Subcutaneous adipose tissue (tissue), 4 donors: ENCODE data around the gene GPC6. TPM values are rescaled to one million over a fixed set of nuclear protein-coding genes. Genes with fewer than 3 reads are reported as not detected.

ENCODE experiments used
- total RNA-seq, 4 donors: library from RNA; depleted of rRNA; stranded (reverse); fragments of >200 nt; gene quantifications; one replicate each; pipeline ENCODE4 v1.1.0, GENCODE V29; 2016
- TF ChIP-seq, protein P1 (sequence below): fragments of 450-650 bp; IDR thresholded peaks from one replicate; pipeline ENCODE4 v1.5.1; 2016; ENCODE audit warnings: low read depth, mild to moderate bottlenecking, control low read depth, antibody characterized with exemption, moderate library complexity

Gene GPC6
- total RNA-seq, 4 donors from 2014 or later: 16.2 to 30.6 (median 26.9) TPM

DNA sequence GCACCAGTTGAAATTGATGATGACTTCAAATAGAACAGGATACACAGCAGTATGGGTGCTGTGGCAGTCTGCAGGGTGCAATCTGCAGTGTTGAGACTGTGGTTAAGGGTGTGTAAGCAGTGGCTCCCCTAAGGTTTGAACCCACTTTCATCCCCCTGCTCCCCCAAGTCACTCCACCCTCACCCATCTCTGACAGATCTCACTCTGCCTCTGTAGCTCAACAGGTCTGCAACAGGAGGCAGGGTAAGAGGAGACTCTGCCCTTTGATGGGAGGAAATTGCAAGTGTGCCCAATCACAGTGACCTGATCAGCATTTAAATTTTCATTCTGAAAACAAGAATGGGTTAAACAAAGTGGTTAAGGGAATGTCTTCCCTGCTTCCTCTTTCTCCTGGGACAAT lies 1160.4 kb downstream of the GPC6 start:
- TF ChIP-seq, protein P1, sequence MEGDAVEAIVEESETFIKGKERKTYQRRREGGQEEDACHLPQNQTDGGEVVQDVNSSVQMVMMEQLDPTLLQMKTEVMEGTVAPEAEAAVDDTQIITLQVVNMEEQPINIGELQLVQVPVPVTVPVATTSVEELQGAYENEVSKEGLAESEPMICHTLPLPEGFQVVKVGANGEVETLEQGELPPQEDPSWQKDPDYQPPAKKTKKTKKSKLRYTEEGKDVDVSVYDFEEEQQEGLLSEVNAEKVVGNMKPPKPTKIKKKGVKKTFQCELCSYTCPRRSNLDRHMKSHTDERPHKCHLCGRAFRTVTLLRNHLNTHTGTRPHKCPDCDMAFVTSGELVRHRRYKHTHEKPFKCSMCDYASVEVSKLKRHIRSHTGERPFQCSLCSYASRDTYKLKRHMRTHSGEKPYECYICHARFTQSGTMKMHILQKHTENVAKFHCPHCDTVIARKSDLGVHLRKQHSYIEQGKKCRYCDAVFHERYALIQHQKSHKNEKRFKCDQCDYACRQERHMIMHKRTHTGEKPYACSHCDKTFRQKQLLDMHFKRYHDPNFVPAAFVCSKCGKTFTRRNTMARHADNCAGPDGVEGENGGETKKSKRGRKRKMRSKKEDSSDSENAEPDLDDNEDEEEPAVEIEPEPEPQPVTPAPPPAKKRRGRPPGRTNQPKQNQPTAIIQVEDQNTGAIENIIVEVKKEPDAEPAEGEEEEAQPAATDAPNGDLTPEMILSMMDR: no peak

DNA sequence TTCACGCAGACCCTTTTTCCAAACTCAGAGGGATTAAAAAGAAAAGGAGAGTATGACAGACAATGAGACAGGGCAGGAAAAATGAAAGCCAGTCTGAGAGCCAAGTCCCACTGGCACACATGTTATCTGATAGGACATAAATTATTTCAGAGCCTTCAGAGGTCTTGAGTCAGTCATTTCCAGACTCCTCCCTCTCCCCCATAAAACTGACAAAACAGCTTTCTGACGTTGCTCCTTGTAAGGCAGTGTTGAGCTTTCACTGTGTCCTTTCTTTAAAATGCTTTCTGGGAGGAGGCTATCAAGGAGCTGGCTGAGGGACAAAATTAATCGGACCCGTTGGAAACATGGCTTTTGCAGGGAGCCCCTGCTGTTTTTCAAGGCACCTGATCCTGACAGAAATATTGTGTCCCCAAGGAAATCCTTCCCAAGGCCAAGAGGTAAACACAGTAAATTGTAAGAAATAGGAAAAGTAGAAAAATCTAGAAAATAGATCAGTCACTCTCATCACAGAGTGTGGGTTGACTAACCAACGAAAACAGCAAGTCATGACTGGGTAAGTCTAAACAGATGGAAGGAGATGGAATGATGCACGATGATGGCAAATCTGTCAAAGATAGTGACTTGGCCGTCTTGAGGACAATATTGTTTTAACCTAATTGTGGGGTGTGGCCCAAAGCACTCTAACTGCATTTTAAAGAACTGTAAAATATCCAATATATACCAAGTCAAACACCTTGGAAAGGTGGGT lies 1163.2 kb downstream of the GPC6 start:
- TF ChIP-seq, protein P1: no peak

DNA sequence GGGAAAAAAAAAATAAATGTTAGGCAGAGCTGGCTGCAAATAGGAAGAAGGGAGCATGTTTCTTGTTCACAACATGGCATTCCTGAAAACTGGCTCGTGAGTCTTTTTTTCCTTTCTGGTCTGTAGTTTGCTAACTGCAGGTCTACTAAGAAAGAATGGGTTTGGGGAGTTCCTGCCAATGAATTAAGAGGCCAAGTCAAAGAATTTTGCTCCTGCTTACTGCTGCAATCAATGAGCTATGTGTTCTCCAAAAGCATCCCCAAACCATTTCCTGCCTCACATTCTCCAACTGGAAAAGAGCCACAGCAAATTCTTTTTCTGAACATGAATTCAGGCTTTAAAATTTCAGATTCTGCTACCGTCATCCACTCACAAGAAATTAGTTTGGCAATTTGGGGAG lies 1164.3 kb downstream of the GPC6 start:
- TF ChIP-seq, protein P1: no peak

DNA sequence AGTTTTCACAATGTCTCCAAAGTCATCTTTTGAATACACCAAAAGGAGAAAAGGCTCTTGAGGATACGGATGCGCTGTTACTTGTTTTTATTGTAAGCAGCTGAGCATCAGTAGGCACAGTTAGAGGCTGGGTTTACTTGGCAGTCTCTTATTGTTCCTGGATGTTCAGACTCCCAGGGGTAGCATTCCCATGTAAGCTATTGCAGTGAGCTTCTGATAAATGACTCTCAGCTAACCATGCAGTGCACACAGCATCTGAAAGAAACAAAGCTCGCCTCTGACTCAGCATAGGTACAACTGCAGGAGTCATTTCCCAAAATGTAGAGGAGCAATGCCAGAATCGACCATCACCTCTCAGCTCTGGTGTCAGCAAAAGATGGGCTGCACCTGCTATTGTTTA lies 1168.1 kb downstream of the GPC6 start:
- TF ChIP-seq, protein P1: no peak

DNA sequence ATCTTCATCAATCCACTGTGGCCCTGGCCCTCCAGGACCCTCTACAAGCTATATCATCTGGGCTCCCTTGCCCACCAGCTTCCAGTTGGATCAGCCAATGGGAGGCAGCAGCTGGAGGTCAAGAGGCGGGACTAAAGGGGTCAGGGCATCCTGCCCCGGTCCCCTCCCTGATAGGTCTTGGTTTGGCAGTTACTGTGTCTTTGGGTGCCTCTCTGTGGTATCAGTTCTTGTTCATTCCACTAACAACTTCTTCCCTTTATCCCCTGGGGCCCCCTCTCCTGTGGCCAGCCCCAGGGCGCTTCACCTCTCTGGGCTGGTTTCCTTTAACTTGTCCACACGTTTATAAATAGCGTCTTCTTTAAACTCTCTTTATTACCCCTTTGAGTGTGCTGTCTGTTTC lies 1169.3 kb downstream of the GPC6 start:
- TF ChIP-seq, protein P1: no peak

DNA sequence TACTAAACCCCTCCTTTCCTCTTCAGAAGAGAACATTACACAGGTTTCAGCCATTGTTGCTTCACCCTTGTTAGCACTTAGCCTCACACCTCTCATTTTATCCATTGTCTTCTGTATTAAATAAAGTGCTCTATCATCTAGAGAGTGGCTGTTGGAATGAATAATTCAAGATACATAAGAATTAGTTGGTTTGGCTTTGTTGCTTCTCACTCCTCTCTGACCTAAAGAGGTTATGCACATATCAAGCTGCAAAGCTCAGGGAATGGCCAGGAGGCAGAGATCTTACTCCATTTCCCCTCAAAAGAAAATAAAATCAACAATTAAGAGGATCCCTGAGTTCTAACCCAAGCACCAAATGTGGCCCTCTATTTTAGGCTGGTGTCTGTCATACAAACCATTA lies 1173.2 kb downstream of the GPC6 start:
- TF ChIP-seq, protein P1: no peak

DNA sequence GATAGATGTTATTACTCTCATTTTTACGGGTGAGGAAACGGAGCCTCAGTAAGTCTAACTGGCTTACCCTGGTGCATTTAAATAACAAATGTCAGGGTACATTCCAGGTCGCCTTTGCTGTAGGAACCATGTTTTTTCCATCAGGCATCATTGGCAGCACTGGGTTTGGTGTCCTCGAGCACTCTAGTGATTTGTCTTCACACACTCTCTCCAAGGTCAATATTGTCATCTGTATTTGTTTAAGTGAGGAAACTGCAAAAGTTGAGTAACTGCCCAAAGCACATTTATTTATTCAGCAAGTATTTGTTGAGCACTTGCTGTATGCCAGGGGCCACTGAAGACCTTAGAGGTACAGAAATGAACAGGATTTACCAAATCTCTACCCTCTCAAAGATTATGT lies 1174.3 kb downstream of the GPC6 start:
- TF ChIP-seq, protein P1: no peak
